ENCODE measurements around the gene RALGAPB.

The RALGAPB gene

GRCh38 chr20:38608188-38608587 is 135.5 kb downstream of the RALGAPB start:
- peaks cover 0 to 23% of the 10 kb centered on the region in 2 donors for H3K27me3 ChIP-seq

DNA sequence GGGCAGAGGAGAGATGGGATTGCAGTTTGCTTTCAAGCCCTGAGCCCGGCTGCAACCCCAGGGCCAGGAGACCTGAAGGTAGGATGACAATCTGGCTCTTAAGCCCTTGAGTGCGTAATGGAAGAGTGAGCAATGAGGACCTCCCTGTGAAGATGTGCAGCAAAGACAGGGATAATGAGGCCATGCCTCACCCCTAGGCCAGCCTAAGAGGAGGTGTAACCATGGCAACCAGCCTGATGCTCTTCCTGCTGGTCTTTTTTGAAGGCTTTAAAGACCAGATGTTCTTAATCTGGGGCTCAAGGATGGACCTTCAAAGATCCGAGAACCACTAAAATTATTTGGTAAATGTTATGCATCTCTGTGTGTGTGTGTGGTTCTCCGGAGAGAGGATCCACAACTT is 137.2 kb downstream of the RALGAPB start:
- intact Hi-C loops (cut with DNase I; ENCODE audit: low total_unique reads) = no loop called here
- no peaks in the 10 kb centered on the region for H3K36me3 ChIP-seq
- peaks cover 0 to 23% of the 10 kb centered on the region in 2 donors for H3K27me3 ChIP-seq
- no peak for DNase-seq
- H3K9me3 ChIP-seq = no peaks in the 10 kb centered on the region
- H3K4me1 ChIP-seq = no peaks in the 10 kb centered on the region
- TF ChIP-seq, protein P1, sequence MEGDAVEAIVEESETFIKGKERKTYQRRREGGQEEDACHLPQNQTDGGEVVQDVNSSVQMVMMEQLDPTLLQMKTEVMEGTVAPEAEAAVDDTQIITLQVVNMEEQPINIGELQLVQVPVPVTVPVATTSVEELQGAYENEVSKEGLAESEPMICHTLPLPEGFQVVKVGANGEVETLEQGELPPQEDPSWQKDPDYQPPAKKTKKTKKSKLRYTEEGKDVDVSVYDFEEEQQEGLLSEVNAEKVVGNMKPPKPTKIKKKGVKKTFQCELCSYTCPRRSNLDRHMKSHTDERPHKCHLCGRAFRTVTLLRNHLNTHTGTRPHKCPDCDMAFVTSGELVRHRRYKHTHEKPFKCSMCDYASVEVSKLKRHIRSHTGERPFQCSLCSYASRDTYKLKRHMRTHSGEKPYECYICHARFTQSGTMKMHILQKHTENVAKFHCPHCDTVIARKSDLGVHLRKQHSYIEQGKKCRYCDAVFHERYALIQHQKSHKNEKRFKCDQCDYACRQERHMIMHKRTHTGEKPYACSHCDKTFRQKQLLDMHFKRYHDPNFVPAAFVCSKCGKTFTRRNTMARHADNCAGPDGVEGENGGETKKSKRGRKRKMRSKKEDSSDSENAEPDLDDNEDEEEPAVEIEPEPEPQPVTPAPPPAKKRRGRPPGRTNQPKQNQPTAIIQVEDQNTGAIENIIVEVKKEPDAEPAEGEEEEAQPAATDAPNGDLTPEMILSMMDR (IDR thresholded peaks at IDR 0.05) = no peak
- H3K27ac ChIP-seq = no peak overlapping the region
- H3K4me3 ChIP-seq = no peak overlapping the region

More at GRCh38 chr20:38608188-38608587, 135.5 kb downstream of the RALGAPB start:
- H3K9me3 ChIP-seq = no peaks in the 10 kb centered on the region
- intact Hi-C loops (cut with DNase I; ENCODE audit: low total_unique reads) = no loop called here
- TF ChIP-seq, protein P1 (IDR thresholded peaks at IDR 0.05) = no peak
- DNase-seq = no peak
- no peaks in the 10 kb centered on the region for H3K4me1 ChIP-seq
- H3K36me3 ChIP-seq = no peaks in the 10 kb centered on the region
- H3K27ac ChIP-seq = no peak overlapping the region
- H3K4me3 ChIP-seq = no peak overlapping the region

GRCh38 chr20:38610521-38610920 is 137.9 kb downstream of the RALGAPB start:
- TF ChIP-seq, protein P1 (IDR thresholded peaks at IDR 0.05) = no peak
- intact Hi-C loops (cut with DNase I; ENCODE audit: low total_unique reads) = no loop called here
- H3K27ac ChIP-seq = no peak overlapping the region
- no peaks in the 10 kb centered on the region for H3K9me3 ChIP-seq
- H3K4me3 ChIP-seq = no peak overlapping the region
- H3K27me3 ChIP-seq = peaks cover 0 to 25% of the 10 kb centered on the region in 2 donors
- H3K36me3 ChIP-seq = no peaks in the 10 kb centered on the region
- DNase-seq = no peak
- H3K4me1 ChIP-seq = no peaks in the 10 kb centered on the region

DNA sequence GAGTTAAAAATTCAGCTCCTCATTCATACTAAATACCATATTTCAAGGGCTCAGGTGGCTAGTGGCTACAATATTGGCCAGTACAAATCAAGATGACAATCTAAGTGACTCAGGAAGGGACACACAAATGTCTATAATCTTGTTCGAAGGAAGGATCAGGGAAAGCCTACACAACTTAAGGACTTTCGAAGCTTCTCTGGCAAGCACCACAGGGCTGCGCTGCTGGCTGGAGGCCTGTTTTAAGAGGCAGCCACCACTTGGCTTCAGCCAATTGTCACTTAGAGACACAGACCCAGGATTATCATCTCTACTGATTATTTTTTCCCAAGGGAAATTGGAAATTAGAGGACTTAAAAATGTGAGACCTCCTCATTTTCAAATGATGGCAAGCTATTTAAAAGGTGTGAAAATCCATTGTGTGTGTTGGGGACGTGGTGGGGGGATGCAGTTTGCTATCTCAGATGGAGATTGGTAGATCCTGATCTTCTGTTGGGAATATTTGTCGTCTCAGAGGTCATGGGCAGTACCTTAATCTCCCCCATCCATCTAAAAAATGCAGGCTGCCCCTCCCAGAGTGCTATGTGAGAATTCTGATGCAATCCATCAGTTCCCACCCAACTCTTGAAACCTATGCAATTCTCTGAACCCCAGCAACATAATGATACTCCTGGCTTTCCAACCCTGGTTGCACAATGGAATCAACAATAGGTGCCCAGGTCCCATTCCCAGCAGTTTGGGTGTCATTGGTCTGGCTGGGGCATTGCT is 140.3 kb downstream of the RALGAPB start:
- Histone ChIP-seq H3K4me3 (no peak overlapping the region), H3K36me3 (no peaks in the 10 kb centered on the region), H3K27ac (no peak overlapping the region), H3K9me3 (no peaks in the 10 kb centered on the region), H3K4me1 (no peaks in the 10 kb centered on the region), H3K27me3 (peaks cover 0 to 34% of the 10 kb centered on the region in 2 donors)
- intact Hi-C loops (cut with DNase I; ENCODE audit: low total_unique reads) = no loop called here
- TF ChIP-seq, protein P1 (IDR thresholded peaks at IDR 0.05) = no peak
- DNase-seq = no peak

DNA sequence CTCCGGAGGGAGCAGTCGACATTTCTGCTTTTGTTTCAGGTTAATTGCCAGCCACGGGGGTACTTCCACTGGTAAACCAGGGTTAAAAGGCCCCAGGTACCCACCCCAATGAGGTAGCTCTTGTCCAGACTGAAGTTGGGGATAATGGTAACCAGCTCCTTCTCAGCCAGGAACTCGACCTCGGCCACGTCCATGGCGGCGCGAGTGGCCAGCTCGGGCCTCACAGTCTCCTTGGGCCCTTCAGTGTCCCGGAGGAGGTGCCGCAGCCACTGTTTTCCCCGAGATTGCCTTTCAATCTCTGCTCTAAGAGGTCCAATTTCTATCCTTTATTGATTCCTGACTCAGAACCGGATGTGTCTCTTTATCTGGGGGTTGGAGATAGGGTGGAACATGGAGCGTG is 142.6 kb downstream of the RALGAPB start:
- H3K9me3 ChIP-seq = no peaks in the 10 kb centered on the region
- H3K4me3 ChIP-seq = no peak overlapping the region
- TF ChIP-seq, protein P1 (IDR thresholded peaks at IDR 0.05) = no peak
- H3K27ac ChIP-seq = no peak overlapping the region
- intact Hi-C loops (cut with DNase I; ENCODE audit: low total_unique reads) = no loop called here
- H3K36me3 ChIP-seq = no peaks in the 10 kb centered on the region
- peaks cover 0 to 45% of the 10 kb centered on the region in 2 donors for H3K27me3 ChIP-seq
- no peaks in the 10 kb centered on the region for H3K4me1 ChIP-seq
- no peak for DNase-seq
